Ishikawa (cell line): ENCODE measurements around the gene MGST1.

Experiments used
- TAF1 ChIP-seq: IDR thresholded peaks from 2 replicates; pipeline ENCODE4 v1.6.1; 2012; ENCODE audit warnings: low read depth, mild to moderate bottlenecking
- YY1 ChIP-seq: IDR thresholded peaks from 2 replicates; pipeline ENCODE4 v1.6.1; 2012; ENCODE audit warnings: low read depth

DNA sequence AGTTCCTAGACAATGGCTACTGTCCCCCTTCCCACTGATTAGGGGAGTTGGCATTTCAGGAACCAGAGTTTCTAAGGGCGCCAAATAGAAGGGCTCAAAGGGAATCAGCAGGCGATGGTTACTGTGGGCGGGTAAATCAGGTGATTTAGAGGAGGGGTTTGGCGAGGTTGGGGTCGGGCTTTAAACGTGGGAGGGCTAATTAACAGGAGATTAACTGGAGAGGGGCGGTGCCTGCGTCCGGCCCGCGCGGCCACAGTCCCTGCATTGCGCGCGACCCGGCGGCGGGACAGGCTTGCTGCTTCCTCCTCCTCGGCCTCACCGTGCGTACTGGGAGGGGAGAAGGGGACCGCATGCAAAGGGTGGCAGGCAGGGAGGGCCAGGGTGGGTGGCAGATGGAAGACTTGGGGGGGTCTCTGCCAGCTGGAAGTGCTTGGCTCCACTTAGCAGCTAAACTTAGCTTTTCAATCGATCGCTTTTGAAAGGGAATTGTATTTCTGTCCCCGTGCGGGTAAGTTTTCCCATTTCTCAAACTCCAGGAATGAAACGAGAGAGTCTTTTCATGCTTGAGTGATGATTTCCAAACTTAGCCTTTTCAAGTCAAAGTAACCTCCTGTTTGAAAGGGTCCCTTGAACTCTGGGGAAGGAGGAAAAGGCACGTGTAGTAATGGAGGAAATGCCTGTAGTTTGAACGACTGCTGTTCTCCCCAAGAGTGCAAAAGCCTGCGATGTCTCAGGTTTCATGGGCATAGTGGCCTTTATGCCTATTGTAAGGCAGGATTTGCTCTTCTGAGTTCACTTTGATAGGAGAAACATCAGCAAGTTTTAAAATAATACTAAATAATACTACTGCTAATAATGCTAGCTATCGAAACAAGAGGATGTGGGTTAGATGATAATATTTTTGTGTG lies at the start of gene MGST1:
- TF ChIP-seq TAF1 (peak; percentile 29), YY1 (peak; percentile 46; the same call in 1 of the 2 replicates)
